ENCODE results near the gene PRADC1.
"Not testable (repeated sequence)": the region's sequence is repeated elsewhere in the genome, so short reads cannot be mapped to it uniquely, and the experiment has no call there.

The PRADC1 gene

DNA sequence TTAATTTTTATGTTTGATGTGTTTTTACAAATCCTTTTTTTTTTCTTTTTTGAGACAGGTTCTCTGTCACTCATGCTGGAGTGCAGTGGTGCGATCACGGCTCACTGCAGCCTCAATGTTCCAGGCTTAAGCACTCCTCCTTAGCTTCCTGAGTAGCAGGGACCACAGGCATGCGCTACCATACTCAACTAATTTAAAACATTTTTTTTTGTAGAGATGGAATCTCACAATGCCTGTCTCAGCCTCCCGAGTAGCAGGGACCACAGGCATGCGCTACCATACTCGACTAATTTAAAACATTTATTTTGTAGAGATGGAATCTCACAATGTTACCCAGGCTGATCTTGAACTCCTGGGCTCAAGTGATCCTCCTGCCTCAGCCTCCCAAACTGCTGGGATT, 27.4 kb downstream of the PRADC1 start:
- no peak for DNase-seq (ENCODE audit: low read depth in 2 of 2, low spot score in 1 of 2)

- DNase-seq (ENCODE audit: low read depth in 2 of 2, low spot score in 1 of 2): no peak
These were observed 29.9 kb downstream of the PRADC1 start for GRCh38 chr2:73203055-73203681.

DNA sequence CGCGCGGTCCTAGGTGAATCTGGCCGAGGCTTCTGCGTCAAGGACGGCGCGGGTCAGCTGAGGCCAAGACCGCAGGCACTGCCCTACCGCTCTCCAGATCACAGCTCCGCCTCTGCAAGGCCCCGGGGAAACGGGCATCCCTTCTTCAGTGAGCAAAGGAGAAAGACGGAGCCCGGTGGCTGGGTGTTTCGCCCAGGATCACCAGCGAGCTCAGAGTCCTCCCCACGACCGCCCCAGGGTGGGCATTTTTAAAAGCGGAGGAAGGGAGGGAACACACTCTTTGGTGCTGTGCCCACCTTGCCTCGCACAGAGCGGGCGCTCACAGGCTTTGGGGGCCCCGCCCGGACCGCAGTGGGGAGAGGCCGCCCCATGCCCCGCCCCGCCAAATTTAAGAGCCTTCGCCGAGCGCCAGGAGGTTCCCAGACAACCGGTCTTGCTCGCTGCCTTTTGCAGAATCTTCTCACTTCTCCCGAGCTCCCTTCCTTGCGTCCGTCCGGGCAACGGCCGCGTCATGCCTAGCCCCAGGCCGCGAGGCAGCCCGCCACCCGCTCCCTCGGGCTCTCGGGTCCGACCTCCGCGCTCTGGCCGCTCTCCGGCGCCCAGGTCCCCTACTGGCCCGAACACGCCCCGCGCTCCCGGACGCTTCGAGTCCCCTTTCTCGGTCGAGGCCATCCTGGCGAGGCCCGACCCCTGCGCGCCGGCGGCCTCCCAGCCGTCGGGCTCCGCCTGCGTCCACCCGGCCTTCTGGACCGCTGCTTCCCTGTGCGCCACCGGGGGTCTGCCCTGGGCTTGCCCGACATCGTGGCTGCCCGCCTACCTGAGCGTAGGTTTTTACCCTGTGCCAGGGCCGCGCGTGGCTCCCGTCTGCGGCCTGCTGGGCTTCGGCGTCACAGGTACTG, 30.6 kb downstream of the PRADC1 start, which contains the start of gene NOTO:
Gene NOTO, plus strand, starts transcription at position 419 of the 899 bp plus-strand sequence. Its CDS starts 93 bp downstream, at position 512.
- no peak for DNase-seq (ENCODE audit: low read depth in 2 of 2, low spot score in 1 of 2)

DNA sequence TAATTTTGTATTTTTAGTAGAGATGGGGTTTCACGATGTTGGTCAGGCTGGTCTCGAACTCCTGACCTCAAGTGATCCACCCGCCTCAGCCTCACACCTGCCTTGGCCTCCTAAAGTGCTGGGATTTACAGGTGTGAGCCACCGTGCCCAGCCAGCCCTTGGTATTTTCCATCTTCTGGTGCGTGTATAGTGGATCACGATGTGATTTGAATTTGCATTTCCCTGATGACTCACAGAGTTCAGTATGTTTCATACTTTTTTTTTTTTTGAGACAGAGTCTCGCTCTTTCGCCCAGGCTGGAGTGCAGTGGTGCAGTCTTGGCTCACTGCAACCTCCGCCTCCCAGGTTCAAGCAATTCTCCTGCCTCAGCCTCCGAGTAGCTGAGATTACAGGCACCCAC, 32.8 kb downstream of the PRADC1 start:
- DNase-seq (ENCODE audit: low read depth in 2 of 2, low spot score in 1 of 2): not testable (repeated sequence)

DNA sequence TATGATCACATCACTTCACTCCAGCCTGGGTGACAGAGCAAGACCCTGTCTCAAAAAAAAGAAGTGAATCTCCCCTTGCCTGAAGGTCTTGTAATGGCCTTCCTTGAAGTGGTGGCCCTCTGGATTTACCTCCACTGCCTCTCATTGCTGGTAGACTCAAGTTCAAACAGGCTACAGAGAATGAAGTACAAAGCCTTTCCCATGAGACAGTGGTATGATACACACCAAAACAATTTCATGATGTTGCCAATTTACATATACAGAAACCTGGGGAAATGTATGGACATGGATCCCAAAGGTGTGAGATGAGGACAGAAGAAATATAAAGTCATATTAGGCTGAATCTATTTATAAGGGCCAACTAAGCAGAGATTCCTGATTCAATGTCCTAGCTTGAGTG, 35.5 kb downstream of the PRADC1 start:
- DNase-seq (ENCODE audit: low read depth in 2 of 2, low spot score in 1 of 2): no peak

GRCh38 chr2:73187549-73187948, 45.5 kb downstream of the PRADC1 start:
- DNase-seq (ENCODE audit: low read depth in 2 of 2, low spot score in 1 of 2): no peak

DNA sequence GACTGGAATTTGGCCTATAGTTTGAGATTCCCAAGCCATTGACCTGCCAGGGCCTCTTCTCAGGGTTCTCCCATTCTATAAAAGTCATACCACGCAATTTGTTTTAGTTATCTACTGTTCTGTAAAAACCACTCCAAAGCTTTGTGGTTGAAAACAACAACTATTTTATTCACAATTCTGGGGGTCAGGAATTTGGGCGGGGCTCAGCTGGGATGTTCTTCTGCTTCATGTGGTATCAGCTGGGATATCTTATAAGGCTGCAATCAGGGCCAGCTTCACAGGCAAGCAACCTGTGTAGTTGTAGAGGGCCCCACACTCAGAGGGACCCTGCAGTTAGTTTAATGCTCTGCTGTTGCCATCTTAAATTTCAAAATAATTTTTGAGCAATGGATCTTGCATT, 47.1 kb downstream of the PRADC1 start:
- no peak for DNase-seq (ENCODE audit: low read depth in 2 of 2, low spot score in 1 of 2)
